Esophagus muscularis mucosa (tissue), 3 donors: ENCODE results near the gene AUTS2.

Source experiments
- POLR2AphosphoS5 ChIP-seq, 2 donors: sonication (generic); formaldehyde crosslinking; IDR thresholded peaks; one replicate each; pipeline ENCODE4 v1.6.1; 2017; ENCODE audit warnings: antibody characterized with exemption in 2 of 2
- TF ChIP-seq, protein P1 (sequence below), 3 experiments: fragments of 200-600 bp in 2 of 3; fragments of 450-650 bp in 1 of 3; sonication (generic) in 2 of 3; IDR thresholded peaks; one replicate each; pipeline ENCODE4 v1.5.1; 2017 to 2019; ENCODE audit warnings: antibody characterized with exemption in 3 of 3, mild to moderate bottlenecking in 2 of 3, moderate library complexity in 1 of 3

DNA sequence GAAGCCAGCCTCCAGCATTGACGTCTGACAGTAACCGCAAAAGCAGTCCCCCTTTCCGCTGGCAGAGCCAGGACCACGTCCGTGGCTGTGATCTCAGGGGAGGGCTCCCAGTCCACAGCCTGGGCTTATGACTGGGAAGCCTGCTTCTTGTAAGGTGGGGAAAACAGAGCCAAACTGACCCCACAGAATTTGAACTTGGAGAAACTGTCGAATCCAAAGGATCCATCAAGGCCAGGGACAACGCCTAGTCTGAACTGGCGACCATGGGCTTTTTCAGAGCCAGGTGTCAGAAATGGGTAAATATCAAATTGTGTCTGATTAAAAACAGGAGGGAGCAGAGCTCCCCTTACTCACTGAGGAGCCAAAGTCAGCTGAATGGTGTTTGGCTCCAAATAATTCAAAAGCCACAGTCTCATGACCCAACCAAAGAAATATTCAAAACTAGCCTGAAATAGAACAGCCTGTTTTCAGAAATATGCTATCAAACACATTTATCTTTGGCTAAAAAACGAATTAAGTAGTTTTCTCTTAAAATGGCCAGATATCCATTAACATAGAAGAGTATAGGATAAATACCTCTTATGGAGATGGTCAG lies 782.2 kb downstream of the AUTS2 start:
- TF ChIP-seq, protein P1, sequence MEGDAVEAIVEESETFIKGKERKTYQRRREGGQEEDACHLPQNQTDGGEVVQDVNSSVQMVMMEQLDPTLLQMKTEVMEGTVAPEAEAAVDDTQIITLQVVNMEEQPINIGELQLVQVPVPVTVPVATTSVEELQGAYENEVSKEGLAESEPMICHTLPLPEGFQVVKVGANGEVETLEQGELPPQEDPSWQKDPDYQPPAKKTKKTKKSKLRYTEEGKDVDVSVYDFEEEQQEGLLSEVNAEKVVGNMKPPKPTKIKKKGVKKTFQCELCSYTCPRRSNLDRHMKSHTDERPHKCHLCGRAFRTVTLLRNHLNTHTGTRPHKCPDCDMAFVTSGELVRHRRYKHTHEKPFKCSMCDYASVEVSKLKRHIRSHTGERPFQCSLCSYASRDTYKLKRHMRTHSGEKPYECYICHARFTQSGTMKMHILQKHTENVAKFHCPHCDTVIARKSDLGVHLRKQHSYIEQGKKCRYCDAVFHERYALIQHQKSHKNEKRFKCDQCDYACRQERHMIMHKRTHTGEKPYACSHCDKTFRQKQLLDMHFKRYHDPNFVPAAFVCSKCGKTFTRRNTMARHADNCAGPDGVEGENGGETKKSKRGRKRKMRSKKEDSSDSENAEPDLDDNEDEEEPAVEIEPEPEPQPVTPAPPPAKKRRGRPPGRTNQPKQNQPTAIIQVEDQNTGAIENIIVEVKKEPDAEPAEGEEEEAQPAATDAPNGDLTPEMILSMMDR (IDR thresholded peaks at IDR 0.05): no peak
- no peak for TF ChIP-seq POLR2AphosphoS5 (IDR thresholded peaks at IDR 0.05)
